Ishikawa (cell line): ENCODE data around the gene ITGA11.

Experiments
- CEBPB ChIP-seq: IDR thresholded peaks from 2 replicates; pipeline ENCODE4 v1.6.1; 2012
- CREB1 ChIP-seq: IDR thresholded peaks from 2 replicates; pipeline ENCODE4 v1.6.1; 2012; ENCODE audit warnings: low read depth
- EGR1 ChIP-seq: IDR thresholded peaks from 2 replicates; pipeline ENCODE4 v1.6.1; 2012
- EP300 ChIP-seq: IDR thresholded peaks from 2 replicates; pipeline ENCODE4 v1.6.1; 2012; ENCODE audit warnings: borderline replicate concordance
- FOXM1 ChIP-seq: IDR thresholded peaks from 2 replicates; pipeline ENCODE4 v1.6.1; 2012; ENCODE audit warnings: low read depth, borderline replicate concordance
- NFIC ChIP-seq: IDR thresholded peaks from 2 replicates; pipeline ENCODE4 v1.6.1; 2012
- RAD21 ChIP-seq: IDR thresholded peaks from 2 replicates; pipeline ENCODE4 v1.6.1; 2012; ENCODE audit warnings: low read depth
- TAF1 ChIP-seq: IDR thresholded peaks from 2 replicates; pipeline ENCODE4 v1.6.1; 2012; ENCODE audit warnings: low read depth, mild to moderate bottlenecking
- TCF12 ChIP-seq: IDR thresholded peaks from 2 replicates; pipeline ENCODE4 v1.6.1; 2012; ENCODE audit warnings: low read depth
- TEAD4 ChIP-seq: IDR thresholded peaks from 2 replicates; pipeline ENCODE4 v1.6.1; 2012
- YY1 ChIP-seq: IDR thresholded peaks from 2 replicates; pipeline ENCODE4 v1.6.1; 2012; ENCODE audit warnings: low read depth
- ZBTB7A ChIP-seq: IDR thresholded peaks from 2 replicates; pipeline ENCODE4 v1.6.1; 2012; ENCODE audit warnings: low read depth
- TF ChIP-seq, protein P1 (sequence below): IDR thresholded peaks from 2 replicates; pipeline ENCODE4 v1.6.1; 2012
- TF ChIP-seq, protein P2 (sequence below): IDR thresholded peaks from 2 replicates; pipeline ENCODE4 v1.6.1; 2012; ENCODE audit warnings: low read depth, mild to moderate bottlenecking
- TF ChIP-seq, protein P3 (sequence below): IDR thresholded peaks from 2 replicates; pipeline ENCODE4 v1.6.1; 2012

ITGA11 gene

DNA sequence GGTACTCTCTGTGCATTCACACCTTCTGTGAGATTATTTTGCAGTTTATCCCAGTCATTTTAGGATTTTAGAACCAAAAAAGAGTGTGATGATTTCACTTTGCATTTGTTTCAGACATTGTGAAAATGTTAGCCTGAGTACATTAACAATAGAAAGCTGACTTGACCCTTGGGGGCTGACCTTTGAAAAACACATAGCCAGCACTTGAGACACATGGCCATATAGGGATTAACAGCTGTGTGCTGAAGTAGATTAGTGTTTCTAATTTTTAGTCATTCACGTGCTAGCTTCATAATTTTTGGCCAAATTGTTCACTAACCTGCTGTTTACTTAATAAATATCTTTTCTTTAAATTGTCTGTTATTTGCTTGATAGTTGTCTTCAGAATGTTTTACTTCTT is 151.0 kb downstream of the ITGA11 start:
- TF ChIP-seq TAF1 (no peak), RAD21 (no peak), EP300 (no peak), EGR1 (no peak), CREB1 (no peak), YY1 (no peak)
- TF ChIP-seq, protein P1, sequence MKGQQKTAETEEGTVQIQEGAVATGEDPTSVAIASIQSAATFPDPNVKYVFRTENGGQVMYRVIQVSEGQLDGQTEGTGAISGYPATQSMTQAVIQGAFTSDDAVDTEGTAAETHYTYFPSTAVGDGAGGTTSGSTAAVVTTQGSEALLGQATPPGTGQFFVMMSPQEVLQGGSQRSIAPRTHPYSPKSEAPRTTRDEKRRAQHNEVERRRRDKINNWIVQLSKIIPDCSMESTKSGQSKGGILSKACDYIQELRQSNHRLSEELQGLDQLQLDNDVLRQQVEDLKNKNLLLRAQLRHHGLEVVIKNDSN = no peak

DNA sequence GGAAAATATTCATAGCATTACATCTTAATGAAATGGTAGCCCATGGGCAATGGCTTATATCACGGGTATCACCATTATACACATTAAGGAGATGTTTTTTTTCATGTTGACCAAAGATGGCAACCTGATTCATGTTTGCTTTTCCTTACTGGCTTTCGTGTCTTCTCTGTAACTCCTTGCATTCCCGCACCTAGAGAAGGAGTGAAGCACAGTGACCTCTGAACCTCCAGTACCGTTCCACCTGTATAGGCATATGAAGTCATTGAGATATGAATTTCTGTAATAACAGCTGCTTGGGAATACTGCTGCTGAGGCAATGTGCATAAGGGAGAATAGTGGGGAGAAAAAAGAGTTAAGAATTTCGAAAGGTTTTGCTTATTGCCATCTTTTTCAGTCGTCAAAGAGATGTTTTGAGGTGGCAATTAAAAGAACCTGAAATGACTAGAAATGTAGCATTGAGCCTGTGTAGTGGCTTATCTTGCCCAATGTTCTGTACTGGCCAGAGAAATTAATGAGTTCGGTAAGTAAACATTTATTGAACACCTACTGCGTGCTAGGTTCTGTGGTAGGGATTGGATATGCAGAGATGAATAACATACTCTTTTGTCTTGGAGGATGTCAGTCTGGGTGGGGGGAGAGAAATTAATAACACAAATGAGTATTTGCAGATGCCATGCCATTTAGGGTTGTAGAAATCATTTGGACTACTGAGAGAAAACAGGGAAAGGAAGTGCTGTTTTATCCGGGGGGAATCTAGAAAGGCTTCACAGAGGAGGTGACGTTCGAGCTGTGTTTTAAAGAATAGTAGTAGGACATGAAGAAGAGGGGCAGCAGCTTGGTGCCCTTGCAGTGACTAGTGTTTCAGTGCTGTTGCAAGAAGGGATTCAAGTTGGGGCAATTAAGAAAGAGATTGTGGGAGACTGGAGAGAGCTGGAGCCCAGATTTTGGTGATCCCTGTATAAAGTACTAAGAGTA is 151.9 kb downstream of the ITGA11 start:
- TF ChIP-seq ZBTB7A = no peak
- TF ChIP-seq EP300 = no peak
- TF ChIP-seq CEBPB = no peak
- TF ChIP-seq, protein P2, sequence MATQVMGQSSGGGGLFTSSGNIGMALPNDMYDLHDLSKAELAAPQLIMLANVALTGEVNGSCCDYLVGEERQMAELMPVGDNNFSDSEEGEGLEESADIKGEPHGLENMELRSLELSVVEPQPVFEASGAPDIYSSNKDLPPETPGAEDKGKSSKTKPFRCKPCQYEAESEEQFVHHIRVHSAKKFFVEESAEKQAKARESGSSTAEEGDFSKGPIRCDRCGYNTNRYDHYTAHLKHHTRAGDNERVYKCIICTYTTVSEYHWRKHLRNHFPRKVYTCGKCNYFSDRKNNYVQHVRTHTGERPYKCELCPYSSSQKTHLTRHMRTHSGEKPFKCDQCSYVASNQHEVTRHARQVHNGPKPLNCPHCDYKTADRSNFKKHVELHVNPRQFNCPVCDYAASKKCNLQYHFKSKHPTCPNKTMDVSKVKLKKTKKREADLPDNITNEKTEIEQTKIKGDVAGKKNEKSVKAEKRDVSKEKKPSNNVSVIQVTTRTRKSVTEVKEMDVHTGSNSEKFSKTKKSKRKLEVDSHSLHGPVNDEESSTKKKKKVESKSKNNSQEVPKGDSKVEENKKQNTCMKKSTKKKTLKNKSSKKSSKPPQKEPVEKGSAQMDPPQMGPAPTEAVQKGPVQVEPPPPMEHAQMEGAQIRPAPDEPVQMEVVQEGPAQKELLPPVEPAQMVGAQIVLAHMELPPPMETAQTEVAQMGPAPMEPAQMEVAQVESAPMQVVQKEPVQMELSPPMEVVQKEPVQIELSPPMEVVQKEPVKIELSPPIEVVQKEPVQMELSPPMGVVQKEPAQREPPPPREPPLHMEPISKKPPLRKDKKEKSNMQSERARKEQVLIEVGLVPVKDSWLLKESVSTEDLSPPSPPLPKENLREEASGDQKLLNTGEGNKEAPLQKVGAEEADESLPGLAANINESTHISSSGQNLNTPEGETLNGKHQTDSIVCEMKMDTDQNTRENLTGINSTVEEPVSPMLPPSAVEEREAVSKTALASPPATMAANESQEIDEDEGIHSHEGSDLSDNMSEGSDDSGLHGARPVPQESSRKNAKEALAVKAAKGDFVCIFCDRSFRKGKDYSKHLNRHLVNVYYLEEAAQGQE = no peak
- no peak for TF ChIP-seq NFIC
- no peak for TF ChIP-seq CREB1
- TF ChIP-seq, protein P1 = no peak
- TF ChIP-seq TAF1 = no peak
- no peak for TF ChIP-seq FOXM1
- no peak for TF ChIP-seq TCF12
- TF ChIP-seq TEAD4 = no peak
- TF ChIP-seq, protein P3, sequence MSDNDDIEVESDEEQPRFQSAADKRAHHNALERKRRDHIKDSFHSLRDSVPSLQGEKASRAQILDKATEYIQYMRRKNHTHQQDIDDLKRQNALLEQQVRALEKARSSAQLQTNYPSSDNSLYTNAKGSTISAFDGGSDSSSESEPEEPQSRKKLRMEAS = no peak
- no peak for TF ChIP-seq YY1
- TF ChIP-seq EGR1 = no peak
- no peak for TF ChIP-seq RAD21

DNA sequence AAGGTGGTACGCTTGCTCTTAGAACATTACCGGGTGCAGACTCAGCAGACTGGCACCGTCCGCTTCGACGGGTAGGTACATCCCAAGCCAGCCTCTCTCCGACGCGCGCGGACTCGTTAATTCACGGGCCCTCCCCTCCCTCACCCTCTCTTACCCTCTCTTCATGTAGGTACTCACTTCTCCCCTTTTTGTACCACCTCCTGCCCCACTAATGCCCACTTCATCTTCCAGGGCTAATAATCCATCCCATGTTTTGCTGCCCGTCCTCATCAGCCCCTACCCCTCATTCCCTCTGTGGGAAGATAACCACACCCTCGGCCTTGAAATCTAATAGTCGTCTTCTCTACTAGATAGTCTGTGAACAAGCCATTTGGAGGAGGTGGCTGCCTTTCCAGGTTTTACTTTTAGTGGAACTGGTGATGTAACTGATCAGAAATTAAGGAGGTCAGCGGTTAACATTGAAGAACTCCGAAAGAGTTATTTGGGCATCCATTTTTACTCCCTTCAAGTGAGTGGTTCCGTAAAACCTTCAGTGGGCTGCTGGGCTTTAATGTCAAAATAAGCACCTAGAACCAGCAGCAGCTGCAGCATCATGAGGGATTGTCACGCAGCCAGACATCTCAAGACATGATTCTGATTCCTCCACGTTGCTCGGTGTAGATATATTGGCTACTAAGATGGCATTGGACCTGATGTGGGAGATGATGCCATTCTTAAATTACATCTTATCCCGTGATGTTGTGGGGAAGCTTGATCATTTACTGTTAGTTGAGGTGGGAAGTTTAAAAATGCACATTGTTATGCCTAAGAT is 153.2 kb downstream of the ITGA11 start:
- TF ChIP-seq YY1 = no peak
- no peak for TF ChIP-seq TCF12

DNA sequence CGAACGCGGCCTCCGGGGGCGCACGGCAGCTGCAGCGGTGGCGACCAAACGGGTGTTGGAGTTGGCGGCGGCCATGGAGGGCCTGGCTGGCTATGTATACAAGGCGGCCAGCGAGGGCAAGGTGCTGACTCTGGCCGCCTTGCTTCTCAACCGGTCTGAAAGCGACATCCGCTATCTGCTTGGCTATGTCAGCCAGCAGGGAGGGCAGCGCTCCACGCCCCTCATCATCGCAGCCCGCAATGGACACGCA is 153.7 kb downstream of the ITGA11 start:
- no peak for TF ChIP-seq TAF1
- 0 out of 2 replicates have a peak, but pooled peaks have one; percentile 5 for TF ChIP-seq RAD21

DNA sequence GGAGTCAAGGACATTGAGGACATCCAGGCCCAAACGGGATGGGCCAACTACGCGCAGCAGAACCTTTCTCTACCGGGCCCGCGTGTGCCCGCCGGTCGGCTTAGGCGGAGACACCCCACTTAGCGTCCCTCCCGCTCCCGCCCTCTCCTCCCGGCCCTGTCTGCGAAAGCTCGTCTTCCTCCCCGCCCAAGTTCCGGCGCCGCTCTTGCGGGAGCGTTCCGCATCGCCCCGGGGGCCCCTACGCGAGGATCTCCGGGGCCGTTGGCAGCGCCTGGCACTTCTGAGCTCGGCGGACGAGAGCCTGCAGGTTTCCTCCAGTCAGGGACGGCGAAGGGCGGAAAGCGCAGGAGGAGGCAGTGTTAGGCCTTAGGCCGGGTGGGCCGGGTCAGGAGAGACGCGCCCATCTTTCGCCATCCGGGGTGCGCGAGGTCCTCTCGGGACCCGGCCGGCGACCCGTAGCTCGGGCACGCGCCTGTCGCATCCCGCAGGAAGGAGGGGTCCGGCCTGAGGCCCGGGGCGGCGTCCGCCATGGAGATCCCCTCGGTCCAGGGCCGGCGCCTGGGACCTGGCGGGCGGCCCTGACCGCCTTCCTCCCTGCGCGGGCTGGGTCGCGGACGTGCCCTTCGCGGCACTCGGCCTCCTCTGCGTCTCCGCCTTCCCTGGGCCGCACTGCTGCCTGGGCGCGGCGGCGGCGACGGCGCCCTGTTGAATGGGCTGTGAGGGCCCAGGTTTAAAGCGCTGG is 154.2 kb downstream of the ITGA11 start, which contains the start of gene FEM1B:
Gene FEM1B, plus strand, starts transcription at position 143 of the 742 bp plus-strand sequence. CDS start 673 bp downstream, outside the sequence.
- TF ChIP-seq TAF1 = peak; percentile 87
- no peak for TF ChIP-seq TEAD4
- TF ChIP-seq YY1 = peak; percentile 62; the same call in 1 of the 2 replicates
- TF ChIP-seq CEBPB = peak; percentile 48; the same call in 1 of the 2 replicates
- peak; percentile 35; the same call in 1 of the 2 replicates for TF ChIP-seq EP300
- TF ChIP-seq, protein P3 = peak; percentile 58
- TF ChIP-seq, protein P1 = peak; percentile 46
- TF ChIP-seq ZBTB7A = peak; percentile 34; the same call in 1 of the 2 replicates
- TF ChIP-seq, protein P2 = peak; percentile 5; the same call in 1 of the 2 replicates
- TF ChIP-seq NFIC = no peak; the same call in 1 of the 2 replicates
- TF ChIP-seq FOXM1 = no peak
- 0 out of 2 replicates have a peak, but pooled peaks have one; percentile 20 for TF ChIP-seq TCF12
- TF ChIP-seq RAD21 = no peak
- TF ChIP-seq EGR1 = no peak
- TF ChIP-seq CREB1 = no peak
